ENCODE results near the gene PTTG1IP. TPM values are rescaled to one million over a fixed set of nuclear protein-coding genes. Genes with fewer than 3 reads are reported as not detected.
A peak's percentile ranks its signal among the peaks of the same experiment; 100 is the strongest.

The PTTG1IP gene
- total and polyA plus RNA-seq, 10 of the 15 experiments (the other 5 are each of a cell fraction or from before 2014, with no cell fraction given): 2.4 to 56.4 (median 44.4) TPM

DNA sequence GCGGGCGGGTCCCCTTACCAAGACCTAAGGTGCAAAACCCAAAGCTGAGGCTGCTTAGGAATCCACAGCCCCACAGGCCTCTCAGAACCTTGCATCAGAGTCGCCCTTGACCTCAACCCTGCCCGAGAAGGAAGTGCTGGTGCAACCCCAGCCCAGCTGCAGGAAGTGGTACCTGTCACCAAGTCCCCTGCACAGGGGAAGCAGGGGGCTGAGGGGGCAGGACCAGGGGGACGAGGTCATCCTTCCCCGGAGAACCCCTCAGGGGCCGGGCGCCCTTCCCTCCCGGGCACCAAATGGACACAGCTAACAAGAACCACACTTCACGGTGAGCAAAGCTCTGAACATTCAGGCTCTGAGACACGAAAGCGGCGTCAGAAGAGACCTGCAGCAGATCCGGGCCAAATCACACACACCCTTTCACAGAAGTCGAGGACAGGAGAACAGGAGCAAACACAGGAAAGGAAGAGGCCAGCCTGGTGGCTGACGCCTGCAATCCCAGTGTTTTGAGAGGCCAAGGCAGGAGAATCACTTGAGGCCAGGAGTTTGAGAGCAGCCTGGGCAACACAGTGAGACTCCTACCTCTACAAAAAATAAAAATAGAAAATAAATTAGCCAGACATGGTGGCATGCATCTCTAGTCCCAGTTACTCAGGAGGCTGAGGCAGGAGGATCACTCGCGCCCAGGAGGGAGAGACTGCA is 40.8 kb upstream of the PTTG1IP start (continued):
- TF ChIP-seq, protein P1, sequence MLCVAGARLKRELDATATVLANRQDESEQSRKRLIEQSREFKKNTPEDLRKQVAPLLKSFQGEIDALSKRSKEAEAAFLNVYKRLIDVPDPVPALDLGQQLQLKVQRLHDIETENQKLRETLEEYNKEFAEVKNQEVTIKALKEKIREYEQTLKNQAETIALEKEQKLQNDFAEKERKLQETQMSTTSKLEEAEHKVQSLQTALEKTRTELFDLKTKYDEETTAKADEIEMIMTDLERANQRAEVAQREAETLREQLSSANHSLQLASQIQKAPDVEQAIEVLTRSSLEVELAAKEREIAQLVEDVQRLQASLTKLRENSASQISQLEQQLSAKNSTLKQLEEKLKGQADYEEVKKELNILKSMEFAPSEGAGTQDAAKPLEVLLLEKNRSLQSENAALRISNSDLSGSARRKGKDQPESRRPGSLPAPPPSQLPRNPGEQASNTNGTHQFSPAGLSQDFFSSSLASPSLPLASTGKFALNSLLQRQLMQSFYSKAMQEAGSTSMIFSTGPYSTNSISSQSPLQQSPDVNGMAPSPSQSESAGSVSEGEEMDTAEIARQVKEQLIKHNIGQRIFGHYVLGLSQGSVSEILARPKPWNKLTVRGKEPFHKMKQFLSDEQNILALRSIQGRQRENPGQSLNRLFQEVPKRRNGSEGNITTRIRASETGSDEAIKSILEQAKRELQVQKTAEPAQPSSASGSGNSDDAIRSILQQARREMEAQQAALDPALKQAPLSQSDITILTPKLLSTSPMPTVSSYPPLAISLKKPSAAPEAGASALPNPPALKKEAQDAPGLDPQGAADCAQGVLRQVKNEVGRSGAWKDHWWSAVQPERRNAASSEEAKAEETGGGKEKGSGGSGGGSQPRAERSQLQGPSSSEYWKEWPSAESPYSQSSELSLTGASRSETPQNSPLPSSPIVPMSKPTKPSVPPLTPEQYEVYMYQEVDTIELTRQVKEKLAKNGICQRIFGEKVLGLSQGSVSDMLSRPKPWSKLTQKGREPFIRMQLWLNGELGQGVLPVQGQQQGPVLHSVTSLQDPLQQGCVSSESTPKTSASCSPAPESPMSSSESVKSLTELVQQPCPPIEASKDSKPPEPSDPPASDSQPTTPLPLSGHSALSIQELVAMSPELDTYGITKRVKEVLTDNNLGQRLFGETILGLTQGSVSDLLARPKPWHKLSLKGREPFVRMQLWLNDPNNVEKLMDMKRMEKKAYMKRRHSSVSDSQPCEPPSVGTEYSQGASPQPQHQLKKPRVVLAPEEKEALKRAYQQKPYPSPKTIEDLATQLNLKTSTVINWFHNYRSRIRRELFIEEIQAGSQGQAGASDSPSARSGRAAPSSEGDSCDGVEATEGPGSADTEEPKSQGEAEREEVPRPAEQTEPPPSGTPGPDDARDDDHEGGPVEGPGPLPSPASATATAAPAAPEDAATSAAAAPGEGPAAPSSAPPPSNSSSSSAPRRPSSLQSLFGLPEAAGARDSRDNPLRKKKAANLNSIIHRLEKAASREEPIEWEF (IDR thresholded peaks at IDR 0.05; ENCODE audit: insufficient replicate concordance, low read depth, low read length): peak; percentile 36
- TF ChIP-seq SMAD5 (IDR thresholded peaks at IDR 0.05; ENCODE audit: low read depth) (no peak), CHD2 (IDR thresholded peaks at IDR 0.05; ENCODE audit: borderline replicate concordance, low read depth, low read length) (no peak), TCF12 (IDR thresholded peaks at IDR 0.05; ENCODE audit: low read depth, low read length) (0 out of 2 replicates have a peak, but pooled peaks have one; percentile 27), CHD4 (IDR thresholded peaks at IDR 0.05) (no peak), RAD21 (IDR thresholded peaks at IDR 0.05; ENCODE audit: insufficient read depth, low read depth, low read length) (no peak), SP1 (IDR thresholded peaks at IDR 0.05; ENCODE audit: low read depth, low read length) (no peak), SIN3A (IDR thresholded peaks at IDR 0.05; ENCODE audit: low read depth, low read length) (peak; percentile 69; the same call in 1 of the 2 replicates), NR2F1 (conservative IDR thresholded peaks at IDR 0.05) (peak; percentile 86)
- TF ChIP-seq, protein P2, sequence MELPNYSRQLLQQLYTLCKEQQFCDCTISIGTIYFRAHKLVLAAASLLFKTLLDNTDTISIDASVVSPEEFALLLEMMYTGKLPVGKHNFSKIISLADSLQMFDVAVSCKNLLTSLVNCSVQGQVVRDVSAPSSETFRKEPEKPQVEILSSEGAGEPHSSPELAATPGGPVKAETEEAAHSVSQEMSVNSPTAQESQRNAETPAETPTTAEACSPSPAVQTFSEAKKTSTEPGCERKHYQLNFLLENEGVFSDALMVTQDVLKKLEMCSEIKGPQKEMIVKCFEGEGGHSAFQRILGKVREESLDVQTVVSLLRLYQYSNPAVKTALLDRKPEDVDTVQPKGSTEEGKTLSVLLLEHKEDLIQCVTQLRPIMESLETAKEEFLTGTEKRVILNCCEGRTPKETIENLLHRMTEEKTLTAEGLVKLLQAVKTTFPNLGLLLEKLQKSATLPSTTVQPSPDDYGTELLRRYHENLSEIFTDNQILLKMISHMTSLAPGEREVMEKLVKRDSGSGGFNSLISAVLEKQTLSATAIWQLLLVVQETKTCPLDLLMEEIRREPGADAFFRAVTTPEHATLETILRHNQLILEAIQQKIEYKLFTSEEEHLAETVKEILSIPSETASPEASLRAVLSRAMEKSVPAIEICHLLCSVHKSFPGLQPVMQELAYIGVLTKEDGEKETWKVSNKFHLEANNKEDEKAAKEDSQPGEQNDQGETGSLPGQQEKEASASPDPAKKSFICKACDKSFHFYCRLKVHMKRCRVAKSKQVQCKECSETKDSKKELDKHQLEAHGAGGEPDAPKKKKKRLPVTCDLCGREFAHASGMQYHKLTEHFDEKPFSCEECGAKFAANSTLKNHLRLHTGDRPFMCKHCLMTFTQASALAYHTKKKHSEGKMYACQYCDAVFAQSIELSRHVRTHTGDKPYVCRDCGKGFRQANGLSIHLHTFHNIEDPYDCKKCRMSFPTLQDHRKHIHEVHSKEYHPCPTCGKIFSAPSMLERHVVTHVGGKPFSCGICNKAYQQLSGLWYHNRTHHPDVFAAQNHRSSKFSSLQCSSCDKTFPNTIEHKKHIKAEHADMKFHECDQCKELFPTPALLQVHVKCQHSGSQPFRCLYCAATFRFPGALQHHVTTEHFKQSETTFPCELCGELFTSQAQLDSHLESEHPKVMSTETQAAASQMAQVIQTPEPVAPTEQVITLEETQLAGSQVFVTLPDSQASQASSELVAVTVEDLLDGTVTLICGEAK (IDR thresholded peaks at IDR 0.05; ENCODE audit: borderline replicate concordance): peak; percentile 80
- TF ChIP-seq, protein P3, sequence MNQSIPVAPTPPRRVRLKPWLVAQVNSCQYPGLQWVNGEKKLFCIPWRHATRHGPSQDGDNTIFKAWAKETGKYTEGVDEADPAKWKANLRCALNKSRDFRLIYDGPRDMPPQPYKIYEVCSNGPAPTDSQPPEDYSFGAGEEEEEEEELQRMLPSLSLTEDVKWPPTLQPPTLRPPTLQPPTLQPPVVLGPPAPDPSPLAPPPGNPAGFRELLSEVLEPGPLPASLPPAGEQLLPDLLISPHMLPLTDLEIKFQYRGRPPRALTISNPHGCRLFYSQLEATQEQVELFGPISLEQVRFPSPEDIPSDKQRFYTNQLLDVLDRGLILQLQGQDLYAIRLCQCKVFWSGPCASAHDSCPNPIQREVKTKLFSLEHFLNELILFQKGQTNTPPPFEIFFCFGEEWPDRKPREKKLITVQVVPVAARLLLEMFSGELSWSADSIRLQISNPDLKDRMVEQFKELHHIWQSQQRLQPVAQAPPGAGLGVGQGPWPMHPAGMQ (IDR thresholded peaks at IDR 0.05; ENCODE audit: borderline replicate concordance): no peak
- TF ChIP-seq, protein P4, sequence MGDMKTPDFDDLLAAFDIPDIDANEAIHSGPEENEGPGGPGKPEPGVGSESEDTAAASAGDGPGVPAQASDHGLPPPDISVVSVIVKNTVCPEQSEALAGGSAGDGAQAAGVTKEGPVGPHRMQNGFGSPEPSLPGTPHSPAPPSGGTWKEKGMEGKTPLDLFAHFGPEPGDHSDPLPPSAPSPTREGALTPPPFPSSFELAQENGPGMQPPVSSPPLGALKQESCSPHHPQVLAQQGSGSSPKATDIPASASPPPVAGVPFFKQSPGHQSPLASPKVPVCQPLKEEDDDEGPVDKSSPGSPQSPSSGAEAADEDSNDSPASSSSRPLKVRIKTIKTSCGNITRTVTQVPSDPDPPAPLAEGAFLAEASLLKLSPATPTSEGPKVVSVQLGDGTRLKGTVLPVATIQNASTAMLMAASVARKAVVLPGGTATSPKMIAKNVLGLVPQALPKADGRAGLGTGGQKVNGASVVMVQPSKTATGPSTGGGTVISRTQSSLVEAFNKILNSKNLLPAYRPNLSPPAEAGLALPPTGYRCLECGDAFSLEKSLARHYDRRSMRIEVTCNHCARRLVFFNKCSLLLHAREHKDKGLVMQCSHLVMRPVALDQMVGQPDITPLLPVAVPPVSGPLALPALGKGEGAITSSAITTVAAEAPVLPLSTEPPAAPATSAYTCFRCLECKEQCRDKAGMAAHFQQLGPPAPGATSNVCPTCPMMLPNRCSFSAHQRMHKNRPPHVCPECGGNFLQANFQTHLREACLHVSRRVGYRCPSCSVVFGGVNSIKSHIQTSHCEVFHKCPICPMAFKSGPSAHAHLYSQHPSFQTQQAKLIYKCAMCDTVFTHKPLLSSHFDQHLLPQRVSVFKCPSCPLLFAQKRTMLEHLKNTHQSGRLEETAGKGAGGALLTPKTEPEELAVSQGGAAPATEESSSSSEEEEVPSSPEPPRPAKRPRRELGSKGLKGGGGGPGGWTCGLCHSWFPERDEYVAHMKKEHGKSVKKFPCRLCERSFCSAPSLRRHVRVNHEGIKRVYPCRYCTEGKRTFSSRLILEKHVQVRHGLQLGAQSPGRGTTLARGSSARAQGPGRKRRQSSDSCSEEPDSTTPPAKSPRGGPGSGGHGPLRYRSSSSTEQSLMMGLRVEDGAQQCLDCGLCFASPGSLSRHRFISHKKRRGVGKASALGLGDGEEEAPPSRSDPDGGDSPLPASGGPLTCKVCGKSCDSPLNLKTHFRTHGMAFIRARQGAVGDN (IDR thresholded peaks at IDR 0.05): peak; percentile 43; the same call in 1 of the 2 replicates
